ENCODE results near the gene NLE1.

NLE1 gene

DNA sequence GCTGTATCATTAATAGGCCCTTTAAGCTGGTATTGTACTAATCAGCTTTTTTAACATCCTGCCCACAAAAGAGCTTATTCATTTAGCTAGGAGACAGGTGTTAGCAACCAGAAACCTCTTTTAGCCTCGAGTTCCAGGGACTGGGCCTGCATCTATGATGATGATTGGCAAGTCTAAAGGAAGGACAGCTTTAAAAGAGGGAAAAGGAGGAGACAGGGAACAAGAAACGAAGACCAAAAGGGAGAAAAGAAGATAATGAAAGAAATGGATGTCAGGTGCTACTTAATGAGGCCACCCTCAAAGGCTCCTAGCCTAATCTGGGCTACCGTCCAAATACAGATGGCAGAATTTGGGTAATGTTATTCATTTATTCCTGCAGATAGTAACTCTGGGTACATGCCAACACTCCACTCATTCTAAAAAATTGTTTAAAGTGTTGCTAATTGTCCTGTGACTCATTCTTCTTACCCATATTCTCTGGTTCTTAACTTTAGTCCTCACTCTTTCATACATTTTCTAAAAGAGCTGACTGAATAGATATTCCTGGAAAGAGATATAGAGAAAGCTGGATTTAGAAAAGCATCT, 59.9 kb downstream of the NLE1 start:
- Histone ChIP-seq H3K27me3 (ENCODE audit: low read length) (no peaks in the 10 kb centered on the region), H3K79me2 (ENCODE audit: insufficient read depth, low read length) (no peaks in the 10 kb centered on the region), H3K36me3 (ENCODE audit: low read length) (no peaks in the 10 kb centered on the region), H3K4me3 (ENCODE audit: insufficient read depth, low read length, poor library complexity, severe bottlenecking) (no peak overlapping the region), H3K9me3 (ENCODE audit: insufficient read depth, low read length) (no peaks in the 10 kb centered on the region), H4K20me1 (ENCODE audit: low read depth, low read length) (no peaks in the 10 kb centered on the region), H3K9ac (ENCODE audit: low read length) (no peak overlapping the region), H3K27ac (ENCODE audit: low read depth, low read length) (no peak overlapping the region), H3K9me2 (replicated peaks; ENCODE audit: insufficient read depth, low read length) (no peaks in the 10 kb centered on the region), H2AFZ (ENCODE audit: low read depth, low read length, severe bottlenecking) (no peak overlapping the region), H3K4me2 (ENCODE audit: low read depth, low read length, poor library complexity, severe bottlenecking) (no peak overlapping the region), H3F3A (ENCODE audit: insufficient read depth) (no peaks in the 10 kb centered on the region)
- TF ChIP-seq, protein P1, sequence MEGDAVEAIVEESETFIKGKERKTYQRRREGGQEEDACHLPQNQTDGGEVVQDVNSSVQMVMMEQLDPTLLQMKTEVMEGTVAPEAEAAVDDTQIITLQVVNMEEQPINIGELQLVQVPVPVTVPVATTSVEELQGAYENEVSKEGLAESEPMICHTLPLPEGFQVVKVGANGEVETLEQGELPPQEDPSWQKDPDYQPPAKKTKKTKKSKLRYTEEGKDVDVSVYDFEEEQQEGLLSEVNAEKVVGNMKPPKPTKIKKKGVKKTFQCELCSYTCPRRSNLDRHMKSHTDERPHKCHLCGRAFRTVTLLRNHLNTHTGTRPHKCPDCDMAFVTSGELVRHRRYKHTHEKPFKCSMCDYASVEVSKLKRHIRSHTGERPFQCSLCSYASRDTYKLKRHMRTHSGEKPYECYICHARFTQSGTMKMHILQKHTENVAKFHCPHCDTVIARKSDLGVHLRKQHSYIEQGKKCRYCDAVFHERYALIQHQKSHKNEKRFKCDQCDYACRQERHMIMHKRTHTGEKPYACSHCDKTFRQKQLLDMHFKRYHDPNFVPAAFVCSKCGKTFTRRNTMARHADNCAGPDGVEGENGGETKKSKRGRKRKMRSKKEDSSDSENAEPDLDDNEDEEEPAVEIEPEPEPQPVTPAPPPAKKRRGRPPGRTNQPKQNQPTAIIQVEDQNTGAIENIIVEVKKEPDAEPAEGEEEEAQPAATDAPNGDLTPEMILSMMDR (IDR thresholded peaks at IDR 0.05; ENCODE audit: insufficient read depth, low read length, poor library complexity, severe bottlenecking), result no peak
- TF ChIP-seq EZH2phosphoT487 (conservative IDR thresholded peaks at IDR 0.05; ENCODE audit: low read length), result no peak

DNA sequence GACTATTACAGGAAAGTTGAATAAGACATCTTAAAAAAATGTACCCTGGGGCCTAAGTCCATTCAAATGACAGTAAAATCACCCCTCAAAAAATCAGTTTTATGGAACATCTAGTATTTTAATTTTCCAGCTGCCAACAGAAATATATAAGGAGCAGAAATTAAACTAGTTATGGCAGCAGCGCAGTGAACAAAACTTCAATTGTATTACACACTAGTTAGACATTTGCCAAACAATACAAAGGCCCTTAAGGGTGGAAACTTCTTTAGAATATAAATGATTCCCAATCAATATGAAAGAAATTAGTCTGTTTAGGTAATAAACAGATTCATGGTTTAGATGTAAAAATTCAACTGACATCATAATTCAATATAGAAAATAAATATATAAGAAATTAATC, 60.5 kb downstream of the NLE1 start:
- Histone ChIP-seq H3K9me2 (replicated peaks; ENCODE audit: insufficient read depth, low read length) (no peaks in the 10 kb centered on the region), H3K27me3 (ENCODE audit: low read length) (no peaks in the 10 kb centered on the region), H3F3A (ENCODE audit: insufficient read depth) (no peaks in the 10 kb centered on the region), H3K27ac (ENCODE audit: low read depth, low read length) (no peak overlapping the region), H3K9me3 (ENCODE audit: insufficient read depth, low read length) (no peaks in the 10 kb centered on the region), H3K9ac (ENCODE audit: low read length) (no peak overlapping the region), H3K36me3 (ENCODE audit: low read length) (no peaks in the 10 kb centered on the region), H4K20me1 (ENCODE audit: low read depth, low read length) (no peaks in the 10 kb centered on the region), H2AFZ (ENCODE audit: low read depth, low read length, severe bottlenecking) (no peak overlapping the region), H3K4me3 (ENCODE audit: insufficient read depth, low read length, poor library complexity, severe bottlenecking) (no peak overlapping the region), H3K79me2 (ENCODE audit: insufficient read depth, low read length) (no peaks in the 10 kb centered on the region), H3K4me2 (ENCODE audit: low read depth, low read length, poor library complexity, severe bottlenecking) (no peak overlapping the region)
- TF ChIP-seq EZH2phosphoT487 (conservative IDR thresholded peaks at IDR 0.05; ENCODE audit: low read length), result no peak
- TF ChIP-seq, protein P1 (IDR thresholded peaks at IDR 0.05; ENCODE audit: insufficient read depth, low read length, poor library complexity, severe bottlenecking), result no peak

DNA sequence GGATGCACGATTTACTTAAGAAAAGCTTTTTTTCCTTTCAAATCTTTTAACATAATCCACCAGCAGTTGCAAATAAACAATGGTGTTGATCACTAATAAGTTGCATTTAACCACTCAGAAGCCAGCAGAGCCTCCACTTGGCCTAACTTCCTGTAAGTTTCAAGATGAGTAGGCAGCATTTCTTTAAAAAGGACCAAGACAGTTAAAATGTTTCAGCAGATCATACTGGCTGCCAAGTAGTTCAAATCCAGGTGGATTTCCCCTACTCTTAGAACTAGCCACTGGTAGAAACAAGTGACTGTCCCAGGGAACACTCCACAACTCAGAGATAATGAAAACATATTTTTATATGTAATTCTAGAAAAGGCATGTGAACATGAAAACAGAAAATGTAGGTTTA, 61.6 kb downstream of the NLE1 start:
- Histone ChIP-seq H3F3A (ENCODE audit: insufficient read depth) (no peaks in the 10 kb centered on the region), H3K9ac (ENCODE audit: low read length) (no peak overlapping the region), H3K4me2 (ENCODE audit: low read depth, low read length, poor library complexity, severe bottlenecking) (no peak overlapping the region), H3K27me3 (ENCODE audit: low read length) (no peaks in the 10 kb centered on the region), H3K36me3 (ENCODE audit: low read length) (no peaks in the 10 kb centered on the region), H3K9me3 (ENCODE audit: insufficient read depth, low read length) (no peaks in the 10 kb centered on the region), H3K79me2 (ENCODE audit: insufficient read depth, low read length) (no peaks in the 10 kb centered on the region), H3K9me2 (replicated peaks; ENCODE audit: insufficient read depth, low read length) (no peaks in the 10 kb centered on the region), H3K4me3 (ENCODE audit: insufficient read depth, low read length, poor library complexity, severe bottlenecking) (no peak overlapping the region), H3K27ac (ENCODE audit: low read depth, low read length) (no peak overlapping the region), H2AFZ (ENCODE audit: low read depth, low read length, severe bottlenecking) (no peak overlapping the region), H4K20me1 (ENCODE audit: low read depth, low read length) (no peaks in the 10 kb centered on the region)
- no peak for TF ChIP-seq EZH2phosphoT487 (conservative IDR thresholded peaks at IDR 0.05; ENCODE audit: low read length)
- TF ChIP-seq, protein P1 (IDR thresholded peaks at IDR 0.05; ENCODE audit: insufficient read depth, low read length, poor library complexity, severe bottlenecking), result no peak

Measured in SU-DHL-6 (cell line).